Muscle of back (tissue), 11 donors: ENCODE data around the gene SLC38A2. TPM values are rescaled to one million over a fixed set of nuclear protein-coding genes. Genes with fewer than 3 reads are reported as not detected.
"Not testable (repeated sequence)": the region's sequence is repeated elsewhere in the genome, so short reads cannot be mapped to it uniquely, and the experiment has no call there.

Experiments used
- DNase-seq, 3 donors: peaks; one replicate each; pipeline versions ENCODE4 v3.0.0 to v3.0.0-alpha.2; 2013
- polyA plus RNA-seq, 10 donors: library from polyadenylated mRNA; unstranded; fragments of 120-200 nt; gene quantifications; one replicate each; pipeline ENCODE4 v1.2.1, GENCODE V29; 2013; ENCODE audit not compliant: insufficient read length in 10 of 10

The SLC38A2 gene
- polyA plus RNA-seq, 10 donors = 84.3 to 139 (median 117) TPM

- DNase-seq = no peak
These were observed 33.5 kb downstream of the SLC38A2 start for GRCh38 chr12:46339051-46339450.

- peak in 1 of 3 donors; percentile 33 for DNase-seq
These were observed 40.3 kb downstream of the SLC38A2 start for GRCh38 chr12:46332260-46332659.

GRCh38 chr12:46325075-46325474 is 47.5 kb downstream of the SLC38A2 start:
- DNase-seq = not testable (repeated sequence)

- DNase-seq = no peak
These were observed 51.8 kb downstream of the SLC38A2 start for GRCh38 chr12:46320731-46321130.

GRCh38 chr12:46318037-46318436 is 54.5 kb downstream of the SLC38A2 start:
- DNase-seq = no peak

Other genes with a start within 250 kb of the SLC38A2 start
- gene SLC38A1, start 103.7 kb downstream of the SLC38A2 start, polyA plus RNA-seq = 10 to 100 TPM; 36.5 to 56.9 (median 49.8) TPM